GM23338 (cell line): ENCODE measurements around the gene NLGN3.

Experiments used
- ETS1 ChIP-seq: IDR thresholded peaks from 2 replicates; pipeline ENCODE4 v1.6.1; 2016; ENCODE audit warnings: antibody characterized with exemption
- TF ChIP-seq, protein P1 (sequence below), 2 experiments: fragments of 200-600 bp in 1 of 2; sonication (generic) in 1 of 2; conservative IDR thresholded peaks; 2 replicates each; pipeline versions ENCODE4 v1.5.1 to v1.6.1; 2016 to 2017; ENCODE audit warnings: antibody characterized with exemption in 2 of 2, low read depth in 2 of 2, mild to moderate bottlenecking in 2 of 2, moderate library complexity in 1 of 2

GRCh38 chrX:71103110-71103983 lies 41.3 kb upstream of the NLGN3 start:
- TF ChIP-seq, protein P1, sequence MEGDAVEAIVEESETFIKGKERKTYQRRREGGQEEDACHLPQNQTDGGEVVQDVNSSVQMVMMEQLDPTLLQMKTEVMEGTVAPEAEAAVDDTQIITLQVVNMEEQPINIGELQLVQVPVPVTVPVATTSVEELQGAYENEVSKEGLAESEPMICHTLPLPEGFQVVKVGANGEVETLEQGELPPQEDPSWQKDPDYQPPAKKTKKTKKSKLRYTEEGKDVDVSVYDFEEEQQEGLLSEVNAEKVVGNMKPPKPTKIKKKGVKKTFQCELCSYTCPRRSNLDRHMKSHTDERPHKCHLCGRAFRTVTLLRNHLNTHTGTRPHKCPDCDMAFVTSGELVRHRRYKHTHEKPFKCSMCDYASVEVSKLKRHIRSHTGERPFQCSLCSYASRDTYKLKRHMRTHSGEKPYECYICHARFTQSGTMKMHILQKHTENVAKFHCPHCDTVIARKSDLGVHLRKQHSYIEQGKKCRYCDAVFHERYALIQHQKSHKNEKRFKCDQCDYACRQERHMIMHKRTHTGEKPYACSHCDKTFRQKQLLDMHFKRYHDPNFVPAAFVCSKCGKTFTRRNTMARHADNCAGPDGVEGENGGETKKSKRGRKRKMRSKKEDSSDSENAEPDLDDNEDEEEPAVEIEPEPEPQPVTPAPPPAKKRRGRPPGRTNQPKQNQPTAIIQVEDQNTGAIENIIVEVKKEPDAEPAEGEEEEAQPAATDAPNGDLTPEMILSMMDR (conservative IDR thresholded peaks at IDR 0.05; ENCODE audit: low read depth in 2 of 2), result no peak
- TF ChIP-seq ETS1, result no peak
